Measurements from ENCODE around the gene DOK7.
"Not testable (repeated sequence)": the region's sequence is repeated elsewhere in the genome, so short reads cannot be mapped to it uniquely, and the experiment has no call there.

GRCh38 chr4:3538906-3539305, 75.8 kb downstream of the DOK7 start:
- TF ChIP-seq RFX5 (IDR thresholded peaks at IDR 0.05; ENCODE audit: low read depth, low read length); CTCF (conservative IDR thresholded peaks at IDR 0.05; ENCODE audit: low read depth, low read length); CHD1 (IDR thresholded peaks at IDR 0.05; ENCODE audit: low read depth, low read length); RCOR1 (IDR thresholded peaks at IDR 0.05; ENCODE audit: insufficient replicate concordance, low read length); MXI1 (IDR thresholded peaks at IDR 0.05; ENCODE audit: borderline replicate concordance, low read depth, low read length); POLR2A (IDR thresholded peaks at IDR 0.05; ENCODE audit: low read depth, low read length): not testable (repeated sequence)
